Cardiac fibroblast (primary cell): ENCODE data around the gene KIRREL2.
A peak's percentile ranks its signal among the peaks of the same experiment; 100 is the strongest.

ENCODE experiments used
- DNase-seq, 2 donors: peaks; one replicate each; pipeline versions ENCODE4 v3.0.0 to v3.0.0-alpha.2; 2010; ENCODE audit warnings: low read depth in 2 of 2
- H3K4me3 ChIP-seq, 2 donors: replicated peaks in 1 of 2; 1 replicate in 1 of 2; 2 replicates in 1 of 2; pipeline ENCODE4 v1.5.1; 2011; ENCODE audit warnings: low read depth in 2 of 2, low read length in 2 of 2, mild to moderate bottlenecking in 2 of 2, moderate library complexity in 1 of 2
- CTCF ChIP-seq: IDR thresholded peaks from one replicate; pipeline ENCODE4 v1.5.1; 2011; ENCODE audit warnings: low read depth, mild to moderate bottlenecking, low read length, inconsistent platforms

The KIRREL2 gene

GRCh38 chr19:35845215-35846037 is 11.3 kb upstream of the KIRREL2 start:
- DNase-seq: no peak
- peak overlapping the region in 1 of 2 donors; percentile 10 for H3K4me3 ChIP-seq
- TF ChIP-seq CTCF: no peak

- DNase-seq: no peak
- TF ChIP-seq CTCF: no peak
- H3K4me3 ChIP-seq: no peak overlapping the region
These were observed 10.6 kb upstream of the KIRREL2 start for GRCh38 chr19:35846038-35846668.

GRCh38 chr19:35847911-35848310 is 8.8 kb upstream of the KIRREL2 start:
- no peak overlapping the region for H3K4me3 ChIP-seq
- no peak for TF ChIP-seq CTCF
- DNase-seq: no peak

GRCh38 chr19:35848486-35848885 is 8.2 kb upstream of the KIRREL2 start:
- TF ChIP-seq CTCF: no peak
- no peak overlapping the region for H3K4me3 ChIP-seq
- DNase-seq: no peak

GRCh38 chr19:35848919-35849505 is 7.7 kb upstream of the KIRREL2 start:
- no peak overlapping the region for H3K4me3 ChIP-seq
- no peak for DNase-seq
- no peak for TF ChIP-seq CTCF

- no peak for TF ChIP-seq CTCF
- H3K4me3 ChIP-seq: no peak overlapping the region
- no peak for DNase-seq
These were observed 5.3 kb upstream of the KIRREL2 start for GRCh38 chr19:35851213-35852028.
